ENCODE measurements around the gene NRTN. TPM values are rescaled to one million over a fixed set of nuclear protein-coding genes. Genes with fewer than 3 reads are reported as not detected.

Gene NRTN
- total and polyA plus RNA-seq, 2 of the 13 experiments (the other 11 are each of a cell fraction or from before 2014, with no cell fraction given): 4.1 to 5.3 TPM

GRCh38 chr19:5837761-5838352 lies 33.0 kb downstream of the NRTN start (continued):
- TF ChIP-seq ZNF749 (CRISPR knock-in tag; IDR thresholded peaks at IDR 0.05; ENCODE audit: borderline replicate concordance): no peak
- no peak for TF ChIP-seq TSC22D2 (CRISPR knock-in tag; IDR thresholded peaks at IDR 0.05; ENCODE audit: borderline replicate concordance)
- no peak for TF ChIP-seq ZNF839 (CRISPR knock-in tag; IDR thresholded peaks at IDR 0.05; ENCODE audit: borderline replicate concordance)
- no peak for TF ChIP-seq ZSCAN9 (CRISPR knock-in tag; IDR thresholded peaks at IDR 0.05; ENCODE audit: borderline replicate concordance)
- TF ChIP-seq SNAPC2 (CRISPR knock-in tag; IDR thresholded peaks at IDR 0.05): no peak
- TF ChIP-seq ONECUT2 (CRISPR knock-in tag; IDR thresholded peaks at IDR 0.05): peak; percentile 82
- TF ChIP-seq HNF4A (CRISPR knock-in tag; IDR thresholded peaks at IDR 0.05): peak; percentile 24; the same call in 1 of the 2 replicates
- no peak for TF ChIP-seq ZNF737 (CRISPR knock-in tag; IDR thresholded peaks at IDR 0.05; ENCODE audit: borderline replicate concordance)
- no peak for TF ChIP-seq ZNF703 (CRISPR knock-in tag; IDR thresholded peaks at IDR 0.05; ENCODE audit: borderline replicate concordance)
- no peak for TF ChIP-seq RBM39 (IDR thresholded peaks at IDR 0.05; ENCODE audit: low read depth, low read length, poor library complexity, severe bottlenecking)
- TF ChIP-seq GPN1 (CRISPR knock-in tag; IDR thresholded peaks at IDR 0.05; ENCODE audit: borderline replicate concordance): no peak
- TF ChIP-seq ZSCAN21 (CRISPR knock-in tag; IDR thresholded peaks at IDR 0.05; ENCODE audit: borderline replicate concordance): no peak
- no peak for TF ChIP-seq ZMYM3 (CRISPR knock-in tag; IDR thresholded peaks at IDR 0.05)
- TF ChIP-seq BATF2 (CRISPR knock-in tag; IDR thresholded peaks at IDR 0.05): no peak
- TF ChIP-seq TFDP1 (CRISPR knock-in tag; IDR thresholded peaks at IDR 0.05; ENCODE audit: borderline replicate concordance): no peak
- TF ChIP-seq MNT (IDR thresholded peaks at IDR 0.05): no peak
- no peak for TF ChIP-seq ZNF800 (CRISPR knock-in tag; IDR thresholded peaks at IDR 0.05)
- no peak for TF ChIP-seq MED8 (CRISPR knock-in tag; IDR thresholded peaks at IDR 0.05; ENCODE audit: insufficient replicate concordance)
- TF ChIP-seq AHR (CRISPR knock-in tag; IDR thresholded peaks at IDR 0.05): no peak
- no peak for TF ChIP-seq HNRNPUL1 (IDR thresholded peaks at IDR 0.05; ENCODE audit: low read depth, low read length)
- 0 out of 2 replicates have a peak, but pooled peaks have one; percentile 62 for TF ChIP-seq ZBTB3 (CRISPR knock-in tag; IDR thresholded peaks at IDR 0.05; ENCODE audit: borderline replicate concordance, low read depth)
